HL-60/S4 treated with retinoic acid at 250 ng/mL for 4 days and 3 days (cell line): ENCODE data around the gene ZNF462.

Experiments
- in situ Hi-C: fragments of 300-500 bp; cut with MboI; formaldehyde crosslinking; loops from 2 replicates; pipeline ENCODE4 v1.7.0; 2022; ENCODE audit warnings: low sequenced_read_pairs

ZNF462 gene

DNA sequence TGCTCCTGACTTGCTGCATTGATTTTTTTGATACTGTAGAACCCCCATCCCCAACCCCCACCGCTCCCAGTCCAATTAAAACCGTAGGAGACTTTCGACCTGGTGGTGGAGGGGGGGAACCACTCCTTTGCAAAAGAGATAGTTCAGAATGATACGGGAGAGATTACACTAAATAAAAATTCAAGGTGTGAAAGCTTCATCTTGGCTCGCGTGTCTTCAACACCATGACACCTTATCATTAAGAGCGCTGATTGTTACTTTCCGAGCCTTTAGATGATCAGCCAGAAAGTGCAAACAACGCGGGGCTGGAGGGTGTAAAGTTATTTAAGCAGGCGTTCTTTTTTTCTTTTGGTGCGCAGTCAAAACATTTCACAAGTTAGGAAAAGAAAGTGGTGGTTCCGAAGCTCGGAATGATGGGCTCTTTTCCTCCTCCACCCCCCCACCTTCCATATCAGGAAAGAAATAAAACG, 1.3 kb upstream of the ZNF462 start:
- in situ Hi-C loops, result no loop called here

DNA sequence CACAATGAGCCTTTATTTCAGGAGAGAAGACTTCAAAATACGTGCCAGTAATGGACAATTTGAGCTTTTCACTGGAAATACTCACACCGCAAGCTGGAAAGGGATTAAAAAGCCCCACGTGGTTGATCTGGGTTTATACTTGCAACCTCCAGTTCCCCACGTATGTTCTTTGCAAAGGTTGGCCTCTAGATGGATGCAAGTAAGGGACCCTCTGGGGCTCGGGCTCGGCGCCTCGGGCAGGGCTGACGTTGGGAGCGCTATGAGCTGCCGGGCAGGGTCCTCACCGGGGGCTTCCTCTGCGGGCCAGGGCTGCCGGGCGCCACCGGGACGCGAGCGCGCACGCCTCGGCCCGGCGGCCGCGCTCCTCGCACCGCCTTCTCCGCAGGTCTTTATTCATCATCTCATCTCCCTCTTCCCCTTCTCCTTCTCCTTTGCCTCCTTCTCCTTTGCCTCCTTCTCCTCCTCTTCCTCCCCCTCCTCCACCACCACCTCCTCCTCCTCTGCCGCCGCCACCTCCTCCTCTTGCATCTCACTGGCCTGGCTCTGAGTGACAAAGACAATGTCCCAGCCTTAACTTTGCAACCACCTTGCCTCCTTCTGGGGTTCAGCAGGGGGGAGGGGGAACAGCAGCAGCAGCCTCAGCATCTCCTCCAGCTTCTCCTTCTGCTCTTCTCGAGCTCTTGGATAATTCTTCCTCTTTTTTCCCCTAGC, 701 bp upstream of the ZNF462 start:
- in situ Hi-C loops, result no loop called here

DNA sequence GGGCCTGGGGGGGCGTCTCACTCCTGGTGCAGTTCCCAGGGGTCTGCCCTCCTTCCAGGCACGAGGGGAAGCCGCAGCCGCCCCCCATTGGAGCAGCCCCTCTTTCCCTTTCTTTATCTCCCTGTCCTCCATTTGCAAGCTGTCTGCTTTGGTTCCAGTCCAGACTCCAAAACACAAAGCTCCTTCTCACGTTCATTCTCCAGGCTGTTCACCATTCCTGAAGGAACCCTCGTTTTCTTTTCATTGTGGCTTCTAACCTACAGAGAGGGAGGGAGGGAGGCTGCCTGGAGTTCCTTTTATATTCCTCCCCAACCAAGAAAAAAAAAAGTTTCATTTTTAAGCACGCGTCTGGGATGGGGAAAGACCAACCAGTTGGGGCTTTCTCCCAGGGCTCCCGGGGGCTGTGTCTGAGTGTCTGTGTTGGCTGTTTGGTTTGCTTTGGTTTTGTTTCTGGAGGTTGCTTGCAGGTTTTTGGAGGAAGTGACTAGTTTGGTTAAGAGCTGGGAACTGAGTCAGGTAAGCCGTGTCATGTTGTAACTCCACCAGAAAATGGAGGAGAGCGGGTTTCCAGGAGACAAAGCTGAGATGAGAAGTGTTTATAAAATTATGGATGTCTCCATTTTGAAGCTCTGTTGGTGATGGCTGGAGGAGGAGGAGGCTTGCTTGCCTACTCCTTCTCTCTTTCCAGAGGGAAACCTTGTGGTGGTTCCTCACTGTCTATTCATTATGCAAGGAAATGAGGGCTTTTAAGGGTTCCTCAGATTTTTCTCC, 1.6 kb downstream of the ZNF462 start:
- in situ Hi-C loops, result no loop called here

DNA sequence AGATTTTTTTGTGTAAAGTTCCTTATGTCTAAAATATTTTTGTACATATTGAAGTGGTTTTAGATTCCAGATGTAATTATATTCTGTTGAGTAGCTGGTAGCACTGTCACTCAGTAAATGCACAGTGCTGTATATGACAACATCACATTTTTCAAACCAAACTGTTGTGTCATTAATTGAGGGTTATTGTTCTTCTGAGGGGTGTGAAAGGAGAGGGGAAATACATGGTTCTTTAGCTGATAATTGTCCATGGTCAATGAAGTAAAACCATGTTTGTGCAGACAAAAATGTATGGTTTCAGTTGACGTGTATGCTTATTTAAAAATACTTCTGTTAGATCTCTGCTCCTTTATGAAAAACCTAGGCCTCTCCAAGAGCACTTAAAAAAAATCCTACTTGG, 3.3 kb downstream of the ZNF462 start:
- in situ Hi-C loops, result no loop called here

DNA sequence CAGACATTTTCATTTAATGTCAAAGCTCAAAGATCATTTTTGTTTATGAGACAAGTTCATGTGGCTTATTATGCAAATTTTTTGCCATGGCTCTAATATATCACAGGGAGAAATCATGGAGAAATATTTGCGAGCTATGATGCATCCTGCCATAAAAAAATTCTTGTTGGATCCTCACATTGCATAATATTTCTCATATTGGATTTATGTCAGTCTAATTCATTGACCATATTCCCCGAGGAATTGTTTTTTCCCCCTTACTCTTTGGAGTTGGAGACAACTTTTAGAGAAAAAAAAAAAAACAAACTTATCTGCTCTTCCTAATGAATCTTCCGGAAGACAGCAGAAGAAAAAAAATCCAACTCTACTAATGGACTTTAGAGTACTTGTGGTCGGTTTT, 4.3 kb downstream of the ZNF462 start:
- in situ Hi-C loops, result no loop called here

DNA sequence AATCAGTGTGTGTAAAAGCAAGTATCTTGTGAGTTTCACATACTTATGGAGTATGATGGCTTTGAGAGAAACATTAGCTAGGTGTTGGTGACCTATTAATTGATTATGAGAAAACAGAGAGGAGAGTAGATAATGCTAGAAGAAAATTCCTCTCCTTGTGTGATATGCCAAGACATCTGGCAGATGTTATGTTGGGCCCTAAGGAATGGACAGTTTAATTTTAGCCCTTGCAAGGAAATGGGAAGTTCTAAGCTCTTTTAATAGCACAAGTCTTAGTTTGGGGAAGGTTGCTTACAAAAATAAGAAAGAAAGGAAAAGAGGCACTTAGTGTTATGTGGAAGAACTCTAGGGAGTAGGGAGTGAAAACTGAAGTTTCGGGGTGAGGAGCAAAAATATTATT, 5.1 kb downstream of the ZNF462 start:
- in situ Hi-C loops, result no loop called here

DNA sequence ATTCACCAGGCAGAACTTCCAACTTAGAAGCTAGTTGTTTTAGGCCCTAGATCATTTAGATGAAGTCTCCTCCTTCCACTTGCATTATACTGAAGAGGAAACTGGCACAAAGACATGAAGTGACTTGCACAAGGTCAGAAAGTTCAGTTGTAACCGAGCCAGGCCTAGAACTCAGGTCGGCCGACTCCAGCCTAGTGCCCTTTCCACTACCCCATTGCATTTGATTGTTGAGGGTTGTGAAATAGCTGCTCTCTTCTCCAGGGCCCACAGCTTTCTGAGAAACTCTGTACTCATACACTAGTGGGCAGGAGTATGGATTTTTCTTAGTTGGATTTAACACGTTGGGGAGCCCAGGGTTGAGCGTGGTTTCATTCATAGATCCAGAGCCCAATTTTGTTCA, 5.6 kb downstream of the ZNF462 start:
- in situ Hi-C loops, result no loop called here

DNA sequence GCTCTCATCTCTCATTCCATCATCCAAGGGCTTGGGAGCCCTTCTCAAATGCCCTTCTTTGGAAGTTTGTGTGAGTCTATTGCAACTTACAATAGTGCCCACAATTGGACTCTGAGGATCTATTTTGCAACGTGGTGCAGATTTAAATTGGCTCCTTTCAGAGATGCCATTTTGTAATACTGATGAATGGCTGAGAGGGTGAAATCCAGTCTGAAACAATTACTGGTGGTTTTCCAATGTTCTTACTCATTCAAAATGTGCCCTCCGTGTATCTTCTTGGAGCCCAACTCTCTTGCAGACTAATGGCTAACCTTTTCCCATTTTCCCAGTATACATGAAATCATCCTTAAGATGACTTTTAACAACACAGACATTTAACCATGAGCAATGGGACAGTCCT, 6.1 kb downstream of the ZNF462 start:
- in situ Hi-C loops, result no loop called here

DNA sequence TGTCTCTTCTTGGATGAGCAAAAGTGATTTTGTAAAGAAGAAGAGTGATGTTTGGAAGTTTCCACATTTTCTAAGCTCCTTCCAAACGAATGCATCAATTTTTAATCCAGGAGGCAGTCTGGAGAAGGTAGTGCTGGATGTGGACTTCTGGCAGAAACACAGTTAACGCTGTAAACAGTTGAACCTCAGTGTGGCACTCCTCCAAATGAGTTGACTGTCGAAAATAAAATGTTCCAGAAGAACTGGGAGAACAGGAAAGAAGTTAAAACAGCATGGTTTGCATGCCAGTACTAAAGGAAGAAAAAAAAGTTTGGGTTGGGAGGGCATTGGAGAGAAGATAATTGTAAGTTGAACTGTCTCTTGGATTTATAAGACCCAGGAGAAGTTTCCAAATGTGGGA, 6.5 kb downstream of the ZNF462 start:
- in situ Hi-C loops, result no loop called here

DNA sequence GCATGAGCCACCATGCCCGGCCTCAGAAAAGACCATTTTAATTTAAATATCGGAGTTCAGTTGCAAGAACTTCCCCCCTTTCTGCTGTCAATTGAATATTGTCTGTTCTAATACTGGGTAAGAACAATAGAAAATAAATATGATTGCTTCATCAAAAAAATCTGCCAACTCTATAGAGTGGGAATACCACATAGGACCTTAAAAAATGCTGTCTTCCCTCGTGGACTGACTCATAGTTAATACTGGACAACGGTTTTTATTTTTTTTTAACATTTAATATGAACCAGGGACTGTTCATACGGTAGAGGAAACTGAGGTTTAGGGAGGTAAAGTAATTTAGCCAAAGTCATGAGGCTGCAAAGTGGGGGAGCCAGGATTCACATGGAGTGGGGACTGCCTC, 9.7 kb downstream of the ZNF462 start:
- in situ Hi-C loops, result no loop called here

DNA sequence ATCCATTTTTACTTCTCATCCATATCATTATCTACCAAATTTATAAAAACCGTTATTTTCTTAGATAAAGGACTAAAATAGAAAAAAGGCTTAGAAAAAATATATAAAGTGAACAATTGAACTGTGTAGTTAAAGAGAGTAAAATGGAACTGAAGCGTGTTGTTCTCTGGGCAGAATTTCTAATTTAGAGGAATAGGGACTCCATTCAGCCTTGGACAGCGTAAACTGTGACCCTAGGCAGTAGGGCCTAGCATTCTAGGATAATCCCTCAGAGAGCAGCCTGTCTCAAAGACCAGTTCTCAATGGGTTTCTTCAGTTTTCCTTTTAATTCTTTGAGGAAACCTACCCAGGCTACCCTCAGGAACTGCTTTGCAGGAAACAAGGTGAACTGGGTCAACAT, 11.1 kb downstream of the ZNF462 start:
- in situ Hi-C loops, result no loop called here

DNA sequence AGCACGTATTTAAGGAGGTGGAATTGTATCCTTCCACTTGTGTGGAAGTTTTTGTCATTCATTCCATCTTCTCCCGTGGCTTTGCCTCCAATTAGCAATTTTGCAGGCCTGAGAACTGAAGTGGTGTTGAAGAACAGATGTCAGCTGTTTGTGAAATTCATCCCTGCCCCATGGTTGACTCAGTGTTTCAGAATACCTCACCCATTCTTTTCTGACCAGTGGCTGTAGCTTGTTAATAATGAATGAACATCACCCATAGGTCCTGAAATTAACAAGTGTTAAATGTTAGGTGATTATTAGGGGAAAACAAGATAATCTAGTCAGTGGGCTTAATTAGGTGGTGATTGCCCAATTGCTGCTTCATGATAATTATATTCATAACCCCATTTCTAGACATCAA, 11.7 kb downstream of the ZNF462 start:
- in situ Hi-C loops, result no loop called here

DNA sequence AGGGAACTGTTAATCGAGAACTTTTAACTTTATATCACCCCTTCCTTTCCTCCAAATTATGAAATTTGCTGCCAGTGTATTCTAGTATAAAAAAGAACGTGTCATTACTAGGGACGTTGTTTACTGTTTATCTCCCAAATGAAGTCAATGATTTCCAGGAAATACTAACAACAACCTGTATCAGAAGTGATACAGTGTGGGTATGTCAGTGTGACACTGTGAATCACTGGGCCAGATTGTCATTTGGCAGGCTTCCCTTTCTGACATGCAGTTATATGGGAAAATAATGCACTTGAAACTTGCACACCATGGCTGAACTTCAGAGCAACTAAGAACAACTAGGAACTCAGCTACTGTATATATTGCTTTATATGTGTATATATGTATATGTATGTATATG, 12.6 kb downstream of the ZNF462 start:
- in situ Hi-C loops, result no loop called here

DNA sequence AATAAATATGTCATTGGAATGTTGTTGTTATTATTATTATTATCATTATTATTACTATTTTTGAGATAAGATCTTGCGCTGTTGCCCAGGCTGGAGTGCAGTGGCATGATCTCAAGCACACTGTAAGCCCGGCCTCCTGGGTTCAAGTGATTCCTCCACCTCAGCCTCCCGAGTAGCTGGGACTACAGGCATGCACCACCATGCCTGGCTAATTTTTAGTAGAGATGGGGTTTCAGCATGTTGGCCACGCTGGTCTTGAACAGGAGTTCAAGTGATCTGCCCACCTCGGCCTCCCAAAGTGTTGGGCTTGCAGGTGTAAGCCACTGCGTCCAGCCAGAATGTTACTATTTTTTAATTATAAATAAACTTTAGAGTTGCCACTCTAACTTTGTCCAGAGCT, 14.4 kb downstream of the ZNF462 start:
- in situ Hi-C loops, result no loop called here

DNA sequence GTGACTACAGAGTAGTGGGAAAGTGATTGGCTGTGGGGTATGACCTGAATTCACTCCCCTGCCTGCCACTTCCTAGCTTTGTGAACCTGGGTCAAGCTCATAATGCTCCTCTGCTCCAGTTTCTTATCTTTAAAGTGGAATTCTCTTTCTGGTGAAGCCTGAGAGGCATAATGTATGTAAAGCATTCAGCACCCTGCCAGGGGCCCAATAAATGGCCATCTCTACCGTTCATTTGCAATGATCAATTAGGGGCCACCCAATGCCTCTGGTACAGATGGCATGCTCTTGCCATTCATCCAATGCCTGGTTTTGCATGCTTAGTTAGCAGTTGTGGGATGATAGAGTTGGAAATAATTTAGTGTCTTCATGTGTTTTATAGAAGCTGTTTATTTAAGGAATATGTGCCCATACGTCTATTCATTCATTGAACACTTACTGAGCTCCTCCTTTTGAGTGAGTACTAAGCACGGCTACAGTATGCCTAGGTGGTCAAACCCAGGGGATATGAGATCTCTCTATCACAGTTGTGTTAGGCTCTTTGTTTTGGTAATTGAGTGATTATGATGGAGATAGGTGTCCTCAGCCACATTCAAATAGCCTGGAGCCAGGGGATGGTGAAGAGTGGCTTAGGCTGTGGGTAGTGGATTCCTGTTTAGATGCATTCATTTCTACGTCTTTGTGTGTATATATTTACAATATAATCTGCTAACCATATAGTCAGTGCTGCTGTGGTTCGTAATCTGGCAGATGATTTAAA, 15.3 kb downstream of the ZNF462 start:
- in situ Hi-C loops, result no loop called here

DNA sequence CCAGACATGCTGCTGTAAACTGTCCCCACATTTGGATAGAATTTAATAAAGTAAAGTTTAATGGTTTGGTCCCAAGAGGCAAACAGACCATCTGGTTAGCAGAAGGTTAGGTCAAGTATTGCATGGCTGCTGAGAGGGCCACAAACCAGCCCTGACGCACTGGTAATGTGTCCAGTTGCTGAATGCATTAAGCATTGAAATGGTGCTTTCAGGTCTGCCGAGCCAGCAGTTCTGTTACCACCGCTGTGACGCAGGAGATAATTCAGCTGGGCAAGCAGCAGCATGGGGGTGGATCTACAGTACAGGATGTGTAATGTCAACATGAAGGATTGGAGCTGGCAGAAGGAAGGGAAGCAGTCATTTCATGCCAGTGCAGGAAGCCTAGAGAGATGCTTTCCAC, 16.0 kb downstream of the ZNF462 start:
- in situ Hi-C loops, result no loop called here

DNA sequence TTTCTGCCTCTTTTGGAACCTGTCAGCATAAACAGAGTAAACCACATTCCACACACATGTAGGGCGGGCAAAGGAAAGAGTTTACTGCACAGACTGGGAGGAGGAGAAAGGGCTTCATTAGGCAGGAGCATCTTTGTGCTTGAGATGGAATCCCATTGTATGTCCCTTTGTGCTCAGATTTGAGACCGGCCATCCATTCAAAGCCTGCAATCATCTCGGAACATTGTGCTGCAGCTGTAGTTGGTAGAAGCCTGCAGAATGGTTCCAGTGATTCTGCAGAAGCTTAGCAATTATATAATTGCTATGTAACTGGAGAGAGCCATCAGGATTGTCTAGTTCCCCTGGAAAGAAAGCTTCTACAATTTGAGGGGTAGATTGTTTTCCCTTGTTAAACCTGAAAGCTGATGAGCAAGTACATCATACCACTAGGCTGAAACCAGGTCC, 16.5 kb downstream of the ZNF462 start:
- in situ Hi-C loops, result no loop called here

DNA sequence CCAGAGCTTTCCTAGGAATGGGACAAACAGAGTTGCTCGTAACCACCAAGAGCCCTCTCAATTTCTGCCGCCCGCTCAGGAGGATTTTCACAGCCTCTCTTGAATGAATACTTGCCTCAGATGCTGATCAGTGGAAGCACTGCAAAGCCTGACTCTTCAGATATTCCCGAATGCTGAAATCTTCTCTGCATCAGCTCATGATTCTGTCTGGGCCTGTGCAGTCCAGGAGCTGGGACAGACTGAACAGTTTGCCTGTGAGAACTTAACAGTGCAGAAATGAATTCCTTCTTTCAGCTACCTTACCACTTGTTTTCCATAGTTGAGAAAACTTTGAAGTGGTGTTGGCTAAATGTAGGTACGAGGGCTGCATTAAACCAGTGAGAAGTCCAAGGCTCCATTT, 17.1 kb downstream of the ZNF462 start:
- in situ Hi-C loops, result no loop called here

DNA sequence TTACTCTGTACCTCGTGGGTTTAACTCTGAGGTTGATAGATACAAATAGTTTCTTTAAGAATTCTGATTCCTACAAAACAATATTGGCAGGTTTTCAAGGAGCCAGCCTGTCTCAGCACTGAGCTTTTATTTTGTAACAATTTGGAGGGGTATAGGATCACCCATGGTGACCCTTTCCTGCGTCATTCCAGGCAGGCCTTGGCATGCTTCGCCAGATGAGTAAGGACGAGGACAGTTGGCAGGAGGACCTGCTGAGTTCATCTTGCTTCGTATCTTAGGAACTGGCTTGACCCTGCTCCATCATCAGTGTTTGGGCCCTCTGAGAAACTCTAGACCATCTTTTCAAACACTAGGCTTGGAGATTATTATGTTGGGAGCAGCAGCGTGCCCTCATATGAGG, 17.9 kb downstream of the ZNF462 start:
- in situ Hi-C loops, result no loop called here

DNA sequence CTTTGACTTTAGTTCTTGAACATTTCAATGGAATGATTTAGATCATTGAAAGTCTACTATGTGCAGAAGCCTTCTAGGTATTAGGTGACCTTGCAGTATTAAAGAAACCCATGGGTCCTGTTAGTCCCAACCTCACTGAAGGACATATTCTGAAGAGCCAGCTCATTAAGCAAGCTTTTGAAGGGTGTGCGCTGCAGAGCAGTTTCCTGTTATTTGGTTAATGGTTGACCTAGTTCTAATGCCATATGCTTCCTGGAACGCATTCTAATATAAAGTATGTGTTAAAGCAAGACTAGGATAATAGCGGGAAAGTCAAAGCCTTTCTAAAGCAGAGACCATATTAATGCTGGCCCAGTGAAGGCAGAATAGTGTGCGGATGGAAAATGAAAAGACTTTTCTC, 20.1 kb downstream of the ZNF462 start:
- in situ Hi-C loops, result no loop called here

DNA sequence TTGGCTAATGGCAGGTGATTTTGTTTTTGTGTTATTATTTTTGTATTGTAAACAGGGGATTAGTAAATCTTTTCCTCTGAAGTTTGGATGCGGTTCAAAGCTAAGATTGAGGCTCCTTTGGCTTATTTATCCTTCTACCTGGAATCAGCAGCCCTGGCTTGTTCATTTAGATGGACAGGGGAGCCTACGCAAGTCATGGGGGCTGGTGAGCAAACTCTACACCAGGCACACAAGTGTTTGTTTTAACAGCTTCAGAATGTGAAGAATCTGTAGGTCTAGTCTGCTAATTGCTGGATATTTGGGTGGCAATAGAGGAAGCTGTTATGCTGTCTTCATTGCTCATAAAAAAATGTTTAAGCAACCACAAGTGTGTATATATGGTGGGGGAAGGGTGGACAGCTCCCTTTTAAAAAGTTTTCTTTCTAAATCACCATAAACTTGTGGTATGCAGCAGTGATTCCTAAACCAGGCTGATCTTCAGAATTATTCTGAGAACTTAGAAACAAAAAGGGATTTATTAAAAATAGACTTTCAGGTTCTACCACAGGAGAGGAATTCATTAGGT, 20.7 kb downstream of the ZNF462 start:
- in situ Hi-C loops, result no loop called here
